GM19043 (cell line): ENCODE data around the gene UFL1.
"Not testable (repeated sequence)": the region's sequence is repeated elsewhere in the genome, so short reads cannot be mapped to it uniquely, and the experiment has no call there.

Experiments
- ATAC-seq: cut with Tn5 transposase; IDR thresholded peaks from one replicate; pipeline ENCODE4 v1.9.1; 2021; ENCODE audit warnings: low read depth; ENCODE audit not compliant: unreplicated experiment

Gene UFL1

GRCh38 chr6:96521644-96522464 is at the start of gene UFL1:
TSS of gene UFL1 (plus strand) at chr6:96521806. CDS start at chr6:96521874, 68 bp downstream.
- peak; percentile 95 for ATAC-seq

- not testable (repeated sequence) for ATAC-seq
Observed at GRCh38 chr6:96472291-96472690, 49.3 kb upstream of the UFL1 start.

GRCh38 chr6:96478695-96479094 is 42.9 kb upstream of the UFL1 start:
- ATAC-seq: no peak

- ATAC-seq: no peak
Observed at GRCh38 chr6:96491926-96492325, 29.7 kb upstream of the UFL1 start.

GRCh38 chr6:96499781-96500180 is 21.8 kb upstream of the UFL1 start:
- no peak for ATAC-seq

- ATAC-seq: no peak
Observed at GRCh38 chr6:96502915-96503314, 18.7 kb upstream of the UFL1 start.

GRCh38 chr6:96505363-96505762 is 16.2 kb upstream of the UFL1 start:
- ATAC-seq: no peak

GRCh38 chr6:96509281-96509680 is 12.3 kb upstream of the UFL1 start:
- no peak for ATAC-seq

GRCh38 chr6:96520171-96521115 is 1.2 kb upstream of the UFL1 start:
- no peak for ATAC-seq

GRCh38 chr6:96521306-96521643 is 331 bp upstream of the UFL1 start:
- ATAC-seq: peak; percentile 11

GRCh38 chr6:96522465-96523009 is 931 bp downstream of the UFL1 start:
- peak; percentile 18 for ATAC-seq

GRCh38 chr6:96528193-96528592 is 6.6 kb downstream of the UFL1 start:
- no peak for ATAC-seq

- ATAC-seq: no peak
Observed at GRCh38 chr6:96532399-96532798, 10.8 kb downstream of the UFL1 start.

GRCh38 chr6:96537726-96538125 is 16.1 kb downstream of the UFL1 start:
- no peak for ATAC-seq

- ATAC-seq: no peak
Observed at GRCh38 chr6:96542702-96543101, 21.1 kb downstream of the UFL1 start.

- no peak for ATAC-seq
Observed at GRCh38 chr6:96545882-96546281, 24.3 kb downstream of the UFL1 start.

- no peak for ATAC-seq
Observed at GRCh38 chr6:96547654-96548053, 26.0 kb downstream of the UFL1 start.

- ATAC-seq: no peak
Observed at GRCh38 chr6:96554558-96554957, 33.0 kb downstream of the UFL1 start.

- ATAC-seq: not testable (repeated sequence)
Observed at GRCh38 chr6:96559740-96560139, 38.1 kb downstream of the UFL1 start.

GRCh38 chr6:96562886-96563285 is 41.3 kb downstream of the UFL1 start, which contains the start of gene FHL5:
TSS of gene FHL5 (plus strand) at chr6:96563128. CDS start at chr6:96603614, 40,486 bp downstream.
- ATAC-seq: no peak

- no peak for ATAC-seq
Observed at GRCh38 chr6:96563853-96564252, 42.2 kb downstream of the UFL1 start.
